Endodermal cell (in vitro differentiated cells): ENCODE measurements around the gene CDH23. TPM values are rescaled to one million over a fixed set of nuclear protein-coding genes. Genes with fewer than 3 reads are reported as not detected.

Experiments
- DNase-seq: peaks from one replicate; pipeline ENCODE4 v3.0.0-alpha.2; 2017
- H3K27ac ChIP-seq: 2 replicates; pipeline ENCODE4 v1.5.1; 2013; ENCODE audit warnings: mild to moderate bottlenecking, low read depth, low read length, moderate library complexity
- H3K27me3 ChIP-seq: 2 replicates; pipeline ENCODE4 v1.6.1; 2013; ENCODE audit warnings: mild to moderate bottlenecking, low read length, moderate library complexity; ENCODE audit not compliant: insufficient read depth, control insufficient read depth, poor library complexity, severe bottlenecking
- H3K36me3 ChIP-seq: 2 replicates; pipeline ENCODE4 v1.7.0; 2013; ENCODE audit warnings: mild to moderate bottlenecking, low read length, moderate library complexity; ENCODE audit not compliant: control insufficient read depth, insufficient read depth
- H3K4me1 ChIP-seq: one replicate; pipeline ENCODE4 v1.7.0; 2013; ENCODE audit warnings: low read length; ENCODE audit not compliant: control insufficient read depth, insufficient read depth
- H3K4me3 ChIP-seq: 2 replicates; pipeline ENCODE4 v1.5.1; 2013; ENCODE audit warnings: mild to moderate bottlenecking, low read length, moderate library complexity
- H3K9ac ChIP-seq: 2 replicates; pipeline ENCODE4 v1.6.1; 2013; ENCODE audit warnings: mild to moderate bottlenecking, low read length, moderate library complexity; ENCODE audit not compliant: poor library complexity, severe bottlenecking; ENCODE audit errors: extremely low read depth
- H3K9me3 ChIP-seq: 2 replicates; pipeline ENCODE4 v1.6.1; 2013; ENCODE audit warnings: mild to moderate bottlenecking, low read length, moderate library complexity; ENCODE audit not compliant: control insufficient read depth
- H3K27ac Mint-ChIP-seq: 2 replicates; pipeline ENCODE4 v1.8.0; 2020; ENCODE audit warnings: mixed read lengths
- H3K27me3 Mint-ChIP-seq: 2 replicates; pipeline ENCODE4 v1.8.0; 2021; ENCODE audit warnings: mild to moderate bottlenecking, mixed read lengths; ENCODE audit not compliant: insufficient read depth
- H3K36me3 Mint-ChIP-seq: 2 replicates; pipeline ENCODE4 v1.8.0; 2020; ENCODE audit warnings: low read depth, mixed read lengths
- H3K4me1 Mint-ChIP-seq: 2 replicates; pipeline ENCODE4 v1.8.0; 2020; ENCODE audit warnings: mixed read lengths
- H3K4me3 Mint-ChIP-seq: 2 replicates; pipeline ENCODE4 v1.8.0; 2020; ENCODE audit warnings: mild to moderate bottlenecking, moderate library complexity, mixed read lengths
- H3K9me3 Mint-ChIP-seq: 2 replicates; pipeline ENCODE4 v1.8.0; 2020; ENCODE audit warnings: mild to moderate bottlenecking, mixed read lengths
- WGBS, 2 experiments: methylation state at CpG; one replicate each; pipeline versions ENCODE4 v1.1.5 to v1.1.7; 2013; ENCODE audit warnings: missing lambda C conversion rate in 2 of 2, mixed read lengths in 1 of 2; ENCODE audit not compliant: insufficient coverage in 1 of 2, insufficient read length in 1 of 2; 5-methylcytosine and 5-hydroxymethylcytosine counted together
- total RNA-seq, 2 donors: library from RNA; stranded (reverse); fragmentation: NEBNext Ultra II Directional in 1 of 2; extraction: Animal tissue kit (Norgen Biotek cat#: 25700) in 1 of 2; gene quantifications; 2 replicates in 1 of 2; 3 replicates in 1 of 2; pipeline ENCODE4 v1.2.1, GENCODE V29; 2021
- TF ChIP-seq, protein P1 (sequence below): fragments of 200-600 bp; sonication (generic); conservative IDR thresholded peaks from 2 replicates; pipeline ENCODE4 v1.5.0; 2021; ENCODE audit warnings: antibody characterized with exemption, mild to moderate bottlenecking

The CDH23 gene
- total RNA-seq, 2 donors from 2014 or later = 2.1 to 4.2 TPM

GRCh38 chr10:71368643-71369042, 28.1 kb upstream of the CDH23 start:
- H3K27me3 ChIP-seq = no peaks in the 10 kb centered on the region
- DNase-seq = no peak
- no peak overlapping the region for H3K4me3 ChIP-seq
- no peak overlapping the region for H3K27ac Mint-ChIP-seq
- no peak overlapping the region for H3K4me3 Mint-ChIP-seq
- no peak overlapping the region for H3K9ac ChIP-seq
- H3K27me3 Mint-ChIP-seq = no peaks in the 10 kb centered on the region
- H3K9me3 ChIP-seq = no peaks in the 10 kb centered on the region
- peaks cover 7% of the 10 kb centered on the region for H3K4me1 Mint-ChIP-seq
- 79 to 83% methylated on average over 1 to 2 of the region's 2 CpGs for WGBS, 2 experiments
- H3K27ac ChIP-seq = no peak overlapping the region
- TF ChIP-seq, protein P1, sequence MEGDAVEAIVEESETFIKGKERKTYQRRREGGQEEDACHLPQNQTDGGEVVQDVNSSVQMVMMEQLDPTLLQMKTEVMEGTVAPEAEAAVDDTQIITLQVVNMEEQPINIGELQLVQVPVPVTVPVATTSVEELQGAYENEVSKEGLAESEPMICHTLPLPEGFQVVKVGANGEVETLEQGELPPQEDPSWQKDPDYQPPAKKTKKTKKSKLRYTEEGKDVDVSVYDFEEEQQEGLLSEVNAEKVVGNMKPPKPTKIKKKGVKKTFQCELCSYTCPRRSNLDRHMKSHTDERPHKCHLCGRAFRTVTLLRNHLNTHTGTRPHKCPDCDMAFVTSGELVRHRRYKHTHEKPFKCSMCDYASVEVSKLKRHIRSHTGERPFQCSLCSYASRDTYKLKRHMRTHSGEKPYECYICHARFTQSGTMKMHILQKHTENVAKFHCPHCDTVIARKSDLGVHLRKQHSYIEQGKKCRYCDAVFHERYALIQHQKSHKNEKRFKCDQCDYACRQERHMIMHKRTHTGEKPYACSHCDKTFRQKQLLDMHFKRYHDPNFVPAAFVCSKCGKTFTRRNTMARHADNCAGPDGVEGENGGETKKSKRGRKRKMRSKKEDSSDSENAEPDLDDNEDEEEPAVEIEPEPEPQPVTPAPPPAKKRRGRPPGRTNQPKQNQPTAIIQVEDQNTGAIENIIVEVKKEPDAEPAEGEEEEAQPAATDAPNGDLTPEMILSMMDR = peak; percentile 42
- no peaks in the 10 kb centered on the region for H3K36me3 ChIP-seq
- H3K36me3 Mint-ChIP-seq = no peaks in the 10 kb centered on the region
- H3K4me1 ChIP-seq = no peaks in the 10 kb centered on the region
- H3K9me3 Mint-ChIP-seq = no peaks in the 10 kb centered on the region

DNA sequence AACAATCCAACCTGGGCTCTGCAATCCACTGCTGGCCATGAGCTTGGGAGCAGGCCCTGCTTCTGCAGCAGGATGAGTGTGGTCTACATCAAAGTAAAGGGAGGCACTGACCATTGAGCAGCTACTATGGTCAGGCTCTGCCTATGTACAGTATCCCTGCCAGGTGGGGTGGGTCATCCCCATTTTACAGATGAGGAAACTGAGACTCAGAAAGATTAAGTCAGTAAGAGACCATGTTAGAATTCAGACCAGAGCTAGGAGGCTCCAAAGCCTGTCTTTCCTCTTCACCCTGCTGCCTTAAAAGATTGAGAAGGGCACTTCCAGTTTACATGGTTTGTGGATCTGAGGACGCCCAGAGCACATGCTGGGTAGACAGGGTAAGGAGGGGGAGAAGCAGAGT, 27.1 kb upstream of the CDH23 start:
- Histone ChIP-seq H3K36me3 (no peaks in the 10 kb centered on the region), H3K4me3 (no peak overlapping the region), H3K27me3 (no peaks in the 10 kb centered on the region), H3K27ac (no peak overlapping the region), H3K9me3 (no peaks in the 10 kb centered on the region), H3K9ac (no peak overlapping the region), H3K4me1 (no peaks in the 10 kb centered on the region)
- peaks cover 7% of the 10 kb centered on the region for H3K4me1 Mint-ChIP-seq
- no peak for DNase-seq
- no peaks in the 10 kb centered on the region for H3K9me3 Mint-ChIP-seq
- H3K27ac Mint-ChIP-seq = no peak overlapping the region
- no peak overlapping the region for H3K4me3 Mint-ChIP-seq
- no peaks in the 10 kb centered on the region for H3K27me3 Mint-ChIP-seq
- TF ChIP-seq, protein P1 = no peak
- no peaks in the 10 kb centered on the region for H3K36me3 Mint-ChIP-seq
- WGBS, 2 experiments = 83 to 97% methylated on average over 1 of the region's 1 CpG

DNA sequence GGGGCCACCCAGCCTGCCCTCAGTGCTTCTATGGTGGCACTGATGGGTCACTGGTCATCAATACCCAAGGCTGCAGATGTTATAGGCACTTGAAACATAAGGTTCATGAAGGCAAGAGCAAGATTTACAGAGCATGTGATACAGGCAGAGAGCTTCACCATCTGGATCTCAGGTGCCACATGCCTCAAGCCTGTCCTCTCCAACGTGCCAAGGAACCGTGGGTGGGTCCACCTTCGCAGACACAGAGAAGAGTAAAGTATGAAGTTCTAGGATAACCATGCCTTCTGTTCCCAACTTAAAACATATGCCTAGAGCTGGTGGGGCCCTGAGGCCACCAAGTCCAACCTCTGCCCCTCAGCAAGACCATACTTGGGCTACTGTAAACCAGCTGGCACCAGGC, 26.7 kb upstream of the CDH23 start:
- H3K27ac Mint-ChIP-seq = no peak overlapping the region

More for the DNA sequence above, 26.7 kb upstream of the CDH23 start:
- Mint-ChIP-seq H3K4me3 (no peak overlapping the region), H3K36me3 (no peaks in the 10 kb centered on the region), H3K27me3 (no peaks in the 10 kb centered on the region), H3K4me1 (peaks cover 7% of the 10 kb centered on the region), H3K9me3 (no peaks in the 10 kb centered on the region)
- Histone ChIP-seq H3K4me1 (no peaks in the 10 kb centered on the region), H3K36me3 (no peaks in the 10 kb centered on the region), H3K27me3 (no peaks in the 10 kb centered on the region), H3K9me3 (no peaks in the 10 kb centered on the region), H3K27ac (no peak overlapping the region), H3K9ac (no peak overlapping the region), H3K4me3 (no peak overlapping the region)
- TF ChIP-seq, protein P1 = no peak
- 83 to 91% methylated on average over 1 to 3 of the region's 3 CpGs for WGBS, 2 experiments
- no peak for DNase-seq
